ENCODE data around the gene INCA1. TPM values are rescaled to one million over a fixed set of nuclear protein-coding genes. Genes with fewer than 3 reads are reported as not detected.
"Not testable (repeated sequence)": the region's sequence is repeated elsewhere in the genome, so short reads cannot be mapped to it uniquely, and the experiment has no call there.

Gene INCA1, protein sequence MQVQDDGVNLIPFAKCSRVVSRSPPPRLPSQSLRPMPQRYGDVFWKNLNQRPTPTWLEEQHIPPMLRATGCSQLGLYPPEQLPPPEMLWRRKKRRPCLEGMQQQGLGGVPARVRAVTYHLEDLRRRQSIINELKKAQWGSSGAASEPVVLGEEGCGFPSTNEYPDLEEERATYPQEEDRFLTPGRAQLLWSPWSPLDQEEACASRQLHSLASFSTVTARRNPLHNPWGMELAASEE
- total RNA-seq (2014; rRNA removed; shearing (Covaris generic)), result not detected in 2 replicates
- 0.19 TPM in 1 of 2 replicates, not detected in the other for polyA plus RNA-seq (2014; cell fraction: nucleus; rRNA removed)

DNA sequence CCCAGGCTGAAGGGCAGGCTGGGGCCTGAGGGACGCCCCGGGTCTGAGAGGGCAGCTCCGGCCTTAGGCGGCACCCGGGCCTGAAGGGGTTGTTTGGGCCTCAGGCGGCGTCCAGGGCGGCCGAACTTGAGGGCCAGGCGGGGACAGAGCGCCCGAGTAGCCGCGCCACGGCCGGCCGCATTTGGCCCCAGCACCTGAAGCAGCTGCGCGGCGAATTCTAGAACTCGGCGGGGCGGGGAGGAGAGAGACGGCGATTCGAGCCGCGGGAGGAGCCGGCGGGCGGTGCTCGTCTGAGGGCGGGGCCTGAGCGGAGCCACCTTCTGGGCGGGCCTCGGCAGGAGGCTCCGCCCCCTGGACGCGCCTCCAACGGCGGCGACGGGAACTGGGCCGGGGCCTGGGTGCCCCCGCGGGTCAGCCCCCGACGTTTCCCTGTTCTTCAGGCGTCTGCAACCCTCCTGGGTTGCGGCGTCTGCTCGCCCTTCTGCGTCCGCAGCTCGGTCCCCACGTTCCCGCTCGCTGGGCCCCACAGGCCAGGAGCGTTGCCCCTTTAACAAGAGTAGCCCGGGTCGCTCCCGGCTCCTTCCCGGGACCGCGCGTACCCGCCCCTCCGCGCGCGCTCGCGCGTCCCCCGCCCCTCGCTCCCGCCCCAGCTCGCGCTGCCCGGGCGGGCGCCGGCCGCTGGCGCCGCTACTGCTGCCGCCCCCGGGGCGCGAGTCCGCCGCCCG is at the start of gene INCA1, which contains the start of gene KIF1C:
TSS of gene INCA1 (minus strand) at position 221 of the 725 bp plus-strand sequence. CDS start 3,085 bp downstream, outside the sequence.
TSS of gene KIF1C (plus strand) at position 649 of the 725 bp plus-strand sequence. CDS start 2,297 bp downstream, outside the sequence.
- DNase-seq (ENCODE audit: extremely low read depth, low read depth), result peak; percentile 85

- DNase-seq (ENCODE audit: extremely low read depth, low read depth), result no peak
Measured at GRCh38 chr17:5045496-5045895, 48.2 kb upstream of the INCA1 start.

- no peak for DNase-seq (ENCODE audit: extremely low read depth, low read depth)
Measured at GRCh38 chr17:5044630-5045029, 47.3 kb upstream of the INCA1 start.

- DNase-seq (ENCODE audit: extremely low read depth, low read depth), result no peak
Measured at GRCh38 chr17:5043524-5043923, 46.2 kb upstream of the INCA1 start.

GRCh38 chr17:5042157-5043022 is 45.1 kb upstream of the INCA1 start:
- no peak for DNase-seq (ENCODE audit: extremely low read depth, low read depth)

- no peak for DNase-seq (ENCODE audit: extremely low read depth, low read depth)
Measured at GRCh38 chr17:5035315-5035714, 38.0 kb upstream of the INCA1 start, which contains the start of gene SLC52A1. TSS of gene SLC52A1 (minus strand) at chr17:5035426. CDS start at chr17:5034606, 820 bp downstream.

DNA sequence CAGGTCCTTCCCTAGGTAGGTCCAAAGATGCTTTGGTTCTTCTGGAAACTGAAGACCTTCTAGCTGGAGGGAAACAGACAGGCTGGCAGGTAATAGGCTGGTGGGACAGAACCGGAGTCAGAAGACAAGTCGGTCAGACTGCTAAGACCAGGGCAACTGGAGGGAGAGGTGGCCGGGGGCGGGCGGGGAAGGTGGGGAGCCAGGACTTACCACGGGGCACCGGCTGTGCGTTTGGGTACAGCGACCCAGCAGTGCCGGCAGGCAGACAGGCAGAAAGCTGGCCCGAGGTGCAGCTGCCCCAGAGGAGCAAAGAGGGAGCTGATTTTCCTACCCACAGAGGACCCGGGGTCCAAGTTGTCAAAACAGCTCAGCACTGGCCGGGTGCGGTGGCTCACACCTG is 37.3 kb upstream of the INCA1 start:
- no peak for DNase-seq (ENCODE audit: extremely low read depth, low read depth)

DNA sequence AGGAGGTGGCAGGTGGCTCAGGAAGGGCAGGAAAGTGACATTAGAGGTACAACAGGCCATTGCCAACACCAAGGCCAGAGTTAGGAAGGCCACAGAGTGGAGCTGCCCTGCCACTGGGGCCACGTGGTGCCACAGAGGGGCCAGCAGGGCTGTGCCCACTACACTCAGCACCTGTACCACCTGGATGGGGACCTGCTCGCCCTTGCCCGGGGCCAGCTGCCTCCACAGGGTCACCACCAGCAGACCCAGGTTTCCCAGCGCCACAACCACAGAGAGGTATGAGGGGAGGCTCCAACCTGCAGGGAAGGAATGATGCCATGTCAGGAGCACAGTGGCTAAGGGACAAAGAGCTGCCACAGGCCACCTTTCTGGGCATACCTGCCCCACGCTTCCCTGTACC is 36.7 kb upstream of the INCA1 start:
- no peak for DNase-seq (ENCODE audit: extremely low read depth, low read depth)

GRCh38 chr17:5033352-5034015 is 36.2 kb upstream of the INCA1 start:
- no peak for DNase-seq (ENCODE audit: extremely low read depth, low read depth)

GRCh38 chr17:5032865-5033264 is 35.5 kb upstream of the INCA1 start:
- DNase-seq (ENCODE audit: extremely low read depth, low read depth), result no peak

DNA sequence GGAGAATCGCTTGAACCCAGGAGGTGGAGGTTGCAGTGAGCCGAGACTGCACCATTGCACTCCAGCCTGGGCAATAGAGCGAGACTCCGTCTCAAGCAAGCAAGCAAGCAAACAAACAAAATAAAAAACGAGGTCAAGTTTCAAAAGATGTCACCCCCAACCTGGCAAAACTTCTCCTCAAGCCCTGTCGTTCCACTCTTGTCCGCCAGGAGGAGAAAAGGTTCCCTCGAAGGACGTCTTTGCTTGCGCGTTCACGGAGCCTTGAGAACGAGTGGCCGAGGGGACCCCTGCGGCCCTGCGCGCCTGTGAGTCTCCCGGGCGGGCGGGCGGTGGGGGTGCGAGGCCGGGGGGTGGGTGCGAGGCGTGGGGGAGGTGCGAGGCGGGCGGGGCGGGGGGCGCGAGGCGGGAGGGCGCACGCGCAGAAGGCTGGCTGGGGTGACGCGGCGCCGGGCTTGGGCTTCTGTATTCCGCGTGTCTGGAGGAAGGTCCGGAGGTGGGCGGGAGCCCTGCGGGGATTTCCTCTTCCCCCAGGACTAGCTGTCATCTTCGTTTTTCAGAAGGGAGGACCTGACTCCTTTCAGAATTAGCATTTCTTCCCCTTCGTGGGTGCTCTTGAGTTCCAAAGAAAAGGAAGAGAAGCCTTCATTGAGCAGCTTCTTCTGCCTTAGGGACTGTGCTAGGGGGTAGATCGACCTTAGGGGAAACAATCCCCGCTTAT is 34.2 kb upstream of the INCA1 start:
- DNase-seq (ENCODE audit: extremely low read depth, low read depth), result peak; percentile 79

GRCh38 chr17:5030168-5030567 is 32.8 kb upstream of the INCA1 start:
- DNase-seq (ENCODE audit: extremely low read depth, low read depth), result not testable (repeated sequence)

- DNase-seq (ENCODE audit: extremely low read depth, low read depth), result no peak
Measured at GRCh38 chr17:5027916-5028315, 30.6 kb upstream of the INCA1 start.

GRCh38 chr17:5027299-5027698 is 30.0 kb upstream of the INCA1 start:
- no peak for DNase-seq (ENCODE audit: extremely low read depth, low read depth)

DNA sequence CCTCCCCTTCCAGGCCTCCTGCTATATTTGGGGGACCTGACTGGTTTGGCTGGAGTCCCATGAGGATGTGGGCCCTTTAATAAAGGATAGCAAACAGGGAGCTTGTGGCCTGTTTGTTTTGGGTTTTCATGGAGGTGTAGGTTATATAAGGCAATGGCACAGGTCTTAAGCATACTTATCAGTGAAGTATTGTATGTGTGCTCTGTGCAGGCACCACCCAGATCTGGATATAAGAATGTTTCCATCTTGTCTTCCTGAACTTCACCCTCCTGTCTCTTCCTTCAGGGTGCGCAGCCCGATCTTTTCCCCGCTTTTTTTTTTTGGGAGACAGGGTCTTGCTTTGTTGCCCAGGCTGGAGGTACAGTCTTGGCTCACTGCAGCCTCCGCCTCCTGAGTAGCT is 27.3 kb upstream of the INCA1 start:
- DNase-seq (ENCODE audit: extremely low read depth, low read depth), result no peak

DNA sequence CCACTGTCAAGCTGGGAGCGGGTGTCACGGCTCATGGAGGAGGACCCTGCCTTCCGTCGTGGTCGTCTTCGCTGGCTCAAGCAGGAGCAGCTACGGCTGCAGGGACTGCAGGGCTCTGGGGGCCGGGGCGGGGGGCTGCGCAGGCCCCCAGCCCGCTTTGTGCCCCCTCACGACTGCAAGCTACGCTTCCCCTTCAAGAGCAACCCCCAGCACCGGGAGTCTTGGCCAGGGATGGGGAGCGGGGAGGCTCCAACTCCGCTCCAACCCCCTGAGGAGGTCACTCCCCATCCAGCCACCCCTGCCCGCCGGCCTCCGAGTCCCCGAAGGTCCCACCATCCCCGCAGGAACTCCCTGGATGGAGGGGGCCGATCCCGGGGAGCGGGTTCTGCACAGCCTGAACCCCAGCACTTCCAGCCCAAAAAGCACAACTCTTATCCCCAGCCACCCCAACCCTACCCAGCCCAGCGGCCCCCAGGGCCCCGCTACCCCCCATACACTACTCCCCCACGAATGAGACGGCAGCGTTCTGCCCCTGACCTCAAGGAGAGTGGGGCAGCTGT is 26.3 kb upstream of the INCA1 start:
- DNase-seq (ENCODE audit: extremely low read depth, low read depth), result no peak

GRCh38 chr17:5022171-5022711 is 24.9 kb upstream of the INCA1 start:
- DNase-seq (ENCODE audit: extremely low read depth, low read depth), result no peak

GRCh38 chr17:5020502-5021023 is 23.2 kb upstream of the INCA1 start:
- DNase-seq (ENCODE audit: extremely low read depth, low read depth), result no peak

- no peak for DNase-seq (ENCODE audit: extremely low read depth, low read depth)
Measured at GRCh38 chr17:5019475-5019956, 22.2 kb upstream of the INCA1 start.
